ENCODE data around the gene COL19A1. TPM values are rescaled to one million over a fixed set of nuclear protein-coding genes. Genes with fewer than 3 reads are reported as not detected.

COL19A1 gene
- total and polyA plus RNA-seq, 2 donors from 2014 or later = 0.60 to 1.1 TPM

GRCh38 chr6:70157086-70157485 is 290.7 kb downstream of the COL19A1 start:
- DNase-seq = no peak
- TF ChIP-seq CTCF (IDR thresholded peaks at IDR 0.05; ENCODE audit: borderline replicate concordance, extremely low read depth, insufficient read depth) = no peak
- no peak overlapping the region for H3K9ac ChIP-seq (ENCODE audit: low read length in 3 of 3)
- intact Hi-C loops (cut with DNase I) = no loop called here
- no peaks in the 10 kb centered on the region for H3K4me1 ChIP-seq (ENCODE audit: control insufficient read depth in 2 of 3, insufficient read depth in 2 of 3, low read depth in 1 of 3, low read length in 3 of 3)
- no peaks in the 10 kb centered on the region for H3K9me3 ChIP-seq (ENCODE audit: control insufficient read depth in 2 of 3, insufficient read depth in 1 of 3, low read length in 3 of 3)
- H3K4me3 ChIP-seq (ENCODE audit: low read length in 3 of 3) = no peak overlapping the region
- no peak for FAIRE-seq
- no peaks in the 10 kb centered on the region for H3K27me3 ChIP-seq (ENCODE audit: control insufficient read depth, insufficient read depth, low read length)
- no peaks in the 10 kb centered on the region for H3K36me3 ChIP-seq (ENCODE audit: control insufficient read depth in 2 of 3, insufficient read depth in 3 of 3, low read length in 3 of 3)
- H3K27ac ChIP-seq (ENCODE audit: low read depth in 2 of 2, low read length in 2 of 2) = no peak overlapping the region

DNA sequence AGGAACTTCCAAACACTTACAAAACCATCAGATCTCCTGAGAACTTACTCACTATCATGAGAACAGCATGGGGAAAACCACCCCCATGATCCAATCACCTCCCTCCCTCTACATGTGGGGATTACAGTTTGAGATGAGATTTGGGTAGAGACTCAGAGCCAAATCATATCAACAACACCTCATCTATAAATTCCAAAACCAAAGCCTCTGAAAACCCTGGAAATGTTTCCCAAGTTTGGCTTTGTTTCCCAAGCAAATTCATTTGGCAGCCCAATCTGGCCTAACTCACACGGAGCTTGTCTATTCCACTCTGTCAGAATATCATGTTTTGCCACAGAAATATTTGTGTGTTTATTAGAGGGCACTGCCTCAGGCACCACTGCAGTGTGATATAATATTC is 293.9 kb downstream of the COL19A1 start:
- no peak for TF ChIP-seq CTCF (IDR thresholded peaks at IDR 0.05; ENCODE audit: borderline replicate concordance, extremely low read depth, insufficient read depth)
- no peak overlapping the region for H3K9ac ChIP-seq (ENCODE audit: low read length in 3 of 3)
- FAIRE-seq = no peak

DNA sequence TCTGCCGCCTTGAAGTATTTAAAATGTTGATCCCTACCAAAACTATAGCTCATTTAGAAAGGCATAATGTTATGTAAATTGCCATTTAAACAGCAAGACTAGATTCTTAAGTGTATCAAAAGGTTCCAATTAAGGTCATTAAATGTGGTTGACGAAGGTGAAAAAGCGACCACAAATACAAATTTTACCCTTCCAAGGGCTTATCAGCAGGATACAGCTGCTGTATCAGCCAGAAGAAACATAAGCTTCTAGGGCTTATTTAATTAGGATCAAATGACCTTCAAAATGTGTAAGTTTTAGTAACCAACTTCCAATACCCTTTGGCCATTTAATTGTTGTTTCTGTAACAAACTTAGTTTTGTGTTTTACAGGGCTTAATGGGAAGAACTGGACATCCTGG is 296.6 kb downstream of the COL19A1 start:
- H3K27ac ChIP-seq (ENCODE audit: low read depth in 2 of 2, low read length in 2 of 2) = no peak overlapping the region
- H3K4me3 ChIP-seq (ENCODE audit: low read length in 3 of 3) = no peak overlapping the region
- H3K9me3 ChIP-seq (ENCODE audit: control insufficient read depth in 2 of 3, insufficient read depth in 1 of 3, low read length in 3 of 3) = no peaks in the 10 kb centered on the region
- H3K4me1 ChIP-seq (ENCODE audit: control insufficient read depth in 2 of 3, insufficient read depth in 2 of 3, low read depth in 1 of 3, low read length in 3 of 3) = no peaks in the 10 kb centered on the region
- intact Hi-C loops (cut with DNase I) = no loop called here
- no peaks in the 10 kb centered on the region for H3K27me3 ChIP-seq (ENCODE audit: control insufficient read depth, insufficient read depth, low read length)
- no peak for TF ChIP-seq CTCF (IDR thresholded peaks at IDR 0.05; ENCODE audit: borderline replicate concordance, extremely low read depth, insufficient read depth)
- no peak overlapping the region for H3K9ac ChIP-seq (ENCODE audit: low read length in 3 of 3)
- no peak for FAIRE-seq
- H3K36me3 ChIP-seq (ENCODE audit: control insufficient read depth in 2 of 3, insufficient read depth in 3 of 3, low read length in 3 of 3) = no peaks in the 10 kb centered on the region
- DNase-seq = no peak

More for the DNA sequence above, 293.9 kb downstream of the COL19A1 start:
- Histone ChIP-seq H3K4me3 (ENCODE audit: low read length in 3 of 3) (no peak overlapping the region), H3K4me1 (ENCODE audit: control insufficient read depth in 2 of 3, insufficient read depth in 2 of 3, low read depth in 1 of 3, low read length in 3 of 3) (no peaks in the 10 kb centered on the region), H3K27ac (ENCODE audit: low read depth in 2 of 2, low read length in 2 of 2) (no peak overlapping the region), H3K36me3 (ENCODE audit: control insufficient read depth in 2 of 3, insufficient read depth in 3 of 3, low read length in 3 of 3) (no peaks in the 10 kb centered on the region), H3K9me3 (ENCODE audit: control insufficient read depth in 2 of 3, insufficient read depth in 1 of 3, low read length in 3 of 3) (no peaks in the 10 kb centered on the region), H3K27me3 (ENCODE audit: control insufficient read depth, insufficient read depth, low read length) (no peaks in the 10 kb centered on the region)
- intact Hi-C loops (cut with DNase I) = no loop called here
- DNase-seq = no peak

DNA sequence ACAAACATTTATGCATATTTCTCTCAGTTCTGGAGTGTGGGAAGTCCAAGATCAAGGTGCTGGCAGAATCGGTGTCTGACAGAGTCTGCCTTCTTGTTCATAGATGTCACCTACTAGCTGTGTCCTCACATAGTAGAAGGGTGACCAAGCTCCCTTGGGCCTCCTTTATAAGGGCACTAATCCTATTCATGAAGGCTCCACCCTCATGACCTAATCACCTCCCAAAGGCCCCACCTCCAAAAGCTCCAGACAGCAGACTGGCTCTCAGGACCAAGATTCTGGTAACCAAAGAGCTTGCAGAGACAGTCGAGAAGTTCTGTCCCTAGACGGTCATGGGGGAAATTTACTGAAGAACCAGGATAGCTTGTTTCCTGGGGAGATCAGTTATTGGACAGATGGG is 297.4 kb downstream of the COL19A1 start:
- no peaks in the 10 kb centered on the region for H3K27me3 ChIP-seq (ENCODE audit: control insufficient read depth, insufficient read depth, low read length)
- H3K4me1 ChIP-seq (ENCODE audit: control insufficient read depth in 2 of 3, insufficient read depth in 2 of 3, low read depth in 1 of 3, low read length in 3 of 3) = no peaks in the 10 kb centered on the region
- H3K9me3 ChIP-seq (ENCODE audit: control insufficient read depth in 2 of 3, insufficient read depth in 1 of 3, low read length in 3 of 3) = no peaks in the 10 kb centered on the region
- TF ChIP-seq CTCF (IDR thresholded peaks at IDR 0.05; ENCODE audit: borderline replicate concordance, extremely low read depth, insufficient read depth) = no peak
- DNase-seq (no peak), FAIRE-seq (no peak)
- no peak overlapping the region for H3K4me3 ChIP-seq (ENCODE audit: low read length in 3 of 3)
- no peak overlapping the region for H3K9ac ChIP-seq (ENCODE audit: low read length in 3 of 3)
- no peak overlapping the region for H3K27ac ChIP-seq (ENCODE audit: low read depth in 2 of 2, low read length in 2 of 2)
- H3K36me3 ChIP-seq (ENCODE audit: control insufficient read depth in 2 of 3, insufficient read depth in 3 of 3, low read length in 3 of 3) = no peaks in the 10 kb centered on the region
- intact Hi-C loops (cut with DNase I) = no loop called here
